ENCODE measurements around the gene ENTPD2.

DNA sequence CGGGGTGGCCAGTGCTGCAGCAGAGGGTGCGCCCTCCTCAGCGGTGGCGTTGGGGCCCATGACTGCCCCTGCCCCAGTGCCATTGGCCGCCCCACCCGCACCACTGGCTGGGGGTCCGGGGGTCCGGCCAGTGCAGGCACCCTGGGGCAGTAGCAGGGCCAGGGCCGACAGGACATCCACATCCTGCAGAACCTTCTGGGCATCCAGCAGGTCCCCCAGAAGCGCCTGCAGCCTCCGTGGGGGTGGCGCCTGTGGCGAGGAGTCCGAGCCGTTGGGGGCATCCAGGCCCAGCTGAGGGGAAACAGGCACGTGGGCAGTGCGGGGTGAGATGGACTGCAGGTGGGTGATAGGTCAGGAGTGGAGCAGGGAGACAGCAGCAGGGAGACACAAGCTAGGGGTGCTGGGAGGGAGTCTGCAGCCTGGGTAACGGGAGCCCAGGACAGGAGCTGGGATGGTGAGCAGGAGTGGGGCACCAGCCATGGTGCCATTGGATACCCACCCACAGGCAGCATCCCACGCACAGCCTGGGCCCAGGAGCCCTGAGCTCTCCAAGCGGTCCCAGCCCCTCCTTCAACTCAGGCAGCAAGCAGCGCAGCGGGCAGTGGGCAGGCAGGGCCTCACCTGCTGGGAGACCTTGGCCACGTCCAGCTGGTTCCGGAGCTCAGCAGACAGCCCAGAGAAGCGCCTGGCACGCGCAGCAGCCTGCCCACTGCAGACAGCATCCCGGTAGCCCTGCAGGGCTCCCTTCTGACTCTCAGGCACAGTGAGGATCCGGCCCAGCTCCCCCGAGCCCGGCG, 32.9 kb downstream of the ENTPD2 start:
- TF ChIP-seq, protein P1, sequence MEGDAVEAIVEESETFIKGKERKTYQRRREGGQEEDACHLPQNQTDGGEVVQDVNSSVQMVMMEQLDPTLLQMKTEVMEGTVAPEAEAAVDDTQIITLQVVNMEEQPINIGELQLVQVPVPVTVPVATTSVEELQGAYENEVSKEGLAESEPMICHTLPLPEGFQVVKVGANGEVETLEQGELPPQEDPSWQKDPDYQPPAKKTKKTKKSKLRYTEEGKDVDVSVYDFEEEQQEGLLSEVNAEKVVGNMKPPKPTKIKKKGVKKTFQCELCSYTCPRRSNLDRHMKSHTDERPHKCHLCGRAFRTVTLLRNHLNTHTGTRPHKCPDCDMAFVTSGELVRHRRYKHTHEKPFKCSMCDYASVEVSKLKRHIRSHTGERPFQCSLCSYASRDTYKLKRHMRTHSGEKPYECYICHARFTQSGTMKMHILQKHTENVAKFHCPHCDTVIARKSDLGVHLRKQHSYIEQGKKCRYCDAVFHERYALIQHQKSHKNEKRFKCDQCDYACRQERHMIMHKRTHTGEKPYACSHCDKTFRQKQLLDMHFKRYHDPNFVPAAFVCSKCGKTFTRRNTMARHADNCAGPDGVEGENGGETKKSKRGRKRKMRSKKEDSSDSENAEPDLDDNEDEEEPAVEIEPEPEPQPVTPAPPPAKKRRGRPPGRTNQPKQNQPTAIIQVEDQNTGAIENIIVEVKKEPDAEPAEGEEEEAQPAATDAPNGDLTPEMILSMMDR (IDR thresholded peaks at IDR 0.05 in 4 of 5, conservative IDR thresholded peaks at IDR 0.05 in 1 of 5), result no peak
- TF ChIP-seq POLR2A (IDR thresholded peaks at IDR 0.05), result no peak
